Measurements from ENCODE around the gene GTPBP1. TPM values are rescaled to one million over a fixed set of nuclear protein-coding genes. Genes with fewer than 3 reads are reported as not detected.

GTPBP1 gene
- total RNA-seq, 1 experiment from 2014 or later, result 108 TPM

DNA sequence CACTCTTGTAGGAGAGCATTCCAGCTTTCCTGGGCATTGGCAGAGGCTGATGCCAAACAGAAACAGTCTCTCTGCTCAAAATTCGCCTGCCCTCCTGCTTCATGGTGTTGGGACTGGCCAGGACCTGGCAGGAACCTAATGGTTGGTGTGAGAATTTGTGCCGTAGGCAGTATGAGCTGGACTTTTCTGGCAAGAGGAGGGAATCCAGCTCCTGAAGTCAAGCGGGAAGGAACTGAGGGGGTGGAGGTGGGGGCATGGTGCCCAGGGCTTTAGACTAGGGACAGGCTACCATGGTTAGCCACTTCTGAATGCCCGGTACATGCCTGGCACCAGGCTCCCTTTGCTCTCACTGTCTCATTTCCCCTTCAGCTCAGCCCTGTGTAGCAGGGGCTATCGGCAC is 30.9 kb upstream of the GTPBP1 start:
- DNase-seq, result no peak
- H3K23me2 ChIP-seq (ENCODE audit: insufficient read length, low read depth, low read length, poor library complexity, severe bottlenecking), result no peaks in the 10 kb centered on the region
- H3K18ac ChIP-seq (ENCODE audit: insufficient read length, low read depth, low read length), result no peak overlapping the region
- no peak overlapping the region for H2BK20ac ChIP-seq (ENCODE audit: low read depth, low read length, poor library complexity, severe bottlenecking)
- H3K27me3 ChIP-seq (ENCODE audit: insufficient read depth, low read length), result no peaks in the 10 kb centered on the region
- H2AK5ac ChIP-seq (ENCODE audit: insufficient read length, low read length), result no peak overlapping the region
- H2BK5ac ChIP-seq (ENCODE audit: insufficient read length, low read length), result no peak overlapping the region
- H3K4ac ChIP-seq (ENCODE audit: low read depth, low read length), result no peak overlapping the region
- H2AFZ ChIP-seq (ENCODE audit: low read length), result no peak overlapping the region
- H3K27ac Mint-ChIP-seq, result no peak overlapping the region
- TF ChIP-seq, protein P1, sequence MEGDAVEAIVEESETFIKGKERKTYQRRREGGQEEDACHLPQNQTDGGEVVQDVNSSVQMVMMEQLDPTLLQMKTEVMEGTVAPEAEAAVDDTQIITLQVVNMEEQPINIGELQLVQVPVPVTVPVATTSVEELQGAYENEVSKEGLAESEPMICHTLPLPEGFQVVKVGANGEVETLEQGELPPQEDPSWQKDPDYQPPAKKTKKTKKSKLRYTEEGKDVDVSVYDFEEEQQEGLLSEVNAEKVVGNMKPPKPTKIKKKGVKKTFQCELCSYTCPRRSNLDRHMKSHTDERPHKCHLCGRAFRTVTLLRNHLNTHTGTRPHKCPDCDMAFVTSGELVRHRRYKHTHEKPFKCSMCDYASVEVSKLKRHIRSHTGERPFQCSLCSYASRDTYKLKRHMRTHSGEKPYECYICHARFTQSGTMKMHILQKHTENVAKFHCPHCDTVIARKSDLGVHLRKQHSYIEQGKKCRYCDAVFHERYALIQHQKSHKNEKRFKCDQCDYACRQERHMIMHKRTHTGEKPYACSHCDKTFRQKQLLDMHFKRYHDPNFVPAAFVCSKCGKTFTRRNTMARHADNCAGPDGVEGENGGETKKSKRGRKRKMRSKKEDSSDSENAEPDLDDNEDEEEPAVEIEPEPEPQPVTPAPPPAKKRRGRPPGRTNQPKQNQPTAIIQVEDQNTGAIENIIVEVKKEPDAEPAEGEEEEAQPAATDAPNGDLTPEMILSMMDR (conservative IDR thresholded peaks at IDR 0.05), result no peak
- H2BK15ac ChIP-seq (ENCODE audit: low read depth, low read length), result no peak overlapping the region
- H4K5ac ChIP-seq (ENCODE audit: insufficient read length, low read depth, low read length), result no peak overlapping the region
- no peaks in the 10 kb centered on the region for H3K9me3 ChIP-seq (ENCODE audit: control insufficient read depth, low read depth, low read length)
- no peak overlapping the region for H3K27ac ChIP-seq (ENCODE audit: insufficient read length, low read depth, low read length)
- no peak overlapping the region for H3K4me2 ChIP-seq (ENCODE audit: insufficient read depth, insufficient read length, low read length)
- H3K4me1 Mint-ChIP-seq, result no peaks in the 10 kb centered on the region
- no peak overlapping the region for H3K23ac ChIP-seq (ENCODE audit: insufficient read length, low read depth, low read length)
- H3K9me3 Mint-ChIP-seq, result no peaks in the 10 kb centered on the region
- H3K4me1 ChIP-seq (ENCODE audit: insufficient read depth, low read length), result no peaks in the 10 kb centered on the region
- H3K4me3 Mint-ChIP-seq, result no peak overlapping the region
- H4K8ac ChIP-seq (replicated peaks; ENCODE audit: insufficient read length, low read depth, low read length), result no peak overlapping the region
- H3K9ac ChIP-seq (ENCODE audit: extremely low read depth, insufficient read length, low read length), result no peak overlapping the region
- no peaks in the 10 kb centered on the region for H4K20me1 ChIP-seq (ENCODE audit: control insufficient read depth, insufficient read depth, insufficient read length)
- H3T11ph ChIP-seq (ENCODE audit: low read length), result no peak overlapping the region
- H3K56ac ChIP-seq (ENCODE audit: insufficient read length, low read depth, low read length), result no peak overlapping the region
- no peak overlapping the region for H2BK12ac ChIP-seq (ENCODE audit: insufficient read length, low read depth, low read length)
- no peaks in the 10 kb centered on the region for H3K79me2 ChIP-seq (ENCODE audit: insufficient read depth, low read length)
- H3K36me3 Mint-ChIP-seq (ENCODE audit: insufficient read depth in 1 of 3, low read depth in 3 of 3), result peaks cover 13 to 26% (median 22%) of the 10 kb centered on the region in 3 experiments; a peak in 6 of 7 replicates
- no CpG with 5 or more reads among the region's 5 CpGs for WGBS (ENCODE audit: extremely low coverage, insufficient read length, low lambda C conversion rate)
- H3K79me1 ChIP-seq (ENCODE audit: insufficient read depth, low read depth, low read length, poor library complexity, severe bottlenecking), result no peaks in the 10 kb centered on the region
- no peak overlapping the region for H2BK120ac ChIP-seq (ENCODE audit: low read depth, low read length, poor library complexity, severe bottlenecking)
- H4K91ac ChIP-seq (ENCODE audit: insufficient read length, low read depth, low read length), result no peak overlapping the region
- no peak overlapping the region for H3K14ac ChIP-seq (ENCODE audit: insufficient read depth, low read length)
- H3K27me3 Mint-ChIP-seq (ENCODE audit: low read depth), result no peaks in the 10 kb centered on the region

All from H9 (cell line).